Natural killer cell (primary cell): ENCODE measurements around the gene DNAJC15. TPM values are rescaled to one million over a fixed set of nuclear protein-coding genes. Genes with fewer than 3 reads are reported as not detected.

ENCODE experiments used
- ATAC-seq, 3 donors: fragments of 150-1000 bp in 2 of 3; fragments of 200-7000 bp in 1 of 3; cut with Tn5 transposase; 1 replicate in 1 of 3; 2 replicates in 2 of 3; pipeline ENCODE4 v1.10.0; 2021; ENCODE audit warnings: mild to moderate bottlenecking in 2 of 3, moderate library complexity in 2 of 3
- DNase-seq, 2 donors: peaks; one replicate each; pipeline versions ENCODE4 v3.0.0 to v3.0.0-alpha.2; 2013 to 2021; ENCODE audit warnings: mixed read lengths in 1 of 2
- H3K27ac ChIP-seq: one replicate; pipeline ENCODE4 v1.5.1; 2013; ENCODE audit warnings: mild to moderate bottlenecking, low read length
- H3K27me3 ChIP-seq: one replicate; pipeline ENCODE4 v1.6.1; 2013; ENCODE audit warnings: low read length; ENCODE audit not compliant: control insufficient read depth, insufficient read depth
- H3K36me3 ChIP-seq: one replicate; pipeline ENCODE4 v1.6.1; 2013; ENCODE audit warnings: low read length; ENCODE audit not compliant: control insufficient read depth, insufficient read depth
- H3K4me1 ChIP-seq: one replicate; pipeline ENCODE4 v1.6.1; 2013; ENCODE audit warnings: low read length; ENCODE audit not compliant: control insufficient read depth, insufficient read depth
- H3K4me3 ChIP-seq: one replicate; pipeline ENCODE4 v1.5.1; 2013; ENCODE audit warnings: low read length
- H3K9me3 ChIP-seq: one replicate; pipeline ENCODE4 v1.6.1; 2013; ENCODE audit warnings: low read length; ENCODE audit not compliant: control insufficient read depth, insufficient read depth
- H3K27ac Mint-ChIP-seq, 2 donors: one replicate each; pipeline ENCODE4 v1.8.0; 2022; ENCODE audit warnings: mild to moderate bottlenecking in 2 of 2, mixed read lengths in 2 of 2, moderate library complexity in 1 of 2
- H3K27me3 Mint-ChIP-seq, 2 donors: one replicate each; pipeline ENCODE4 v1.8.0; 2022; ENCODE audit warnings: low read depth in 2 of 2, mixed read lengths in 2 of 2
- H3K36me3 Mint-ChIP-seq: one replicate; pipeline ENCODE4 v1.8.0; 2022; ENCODE audit warnings: mixed read lengths
- H3K4me1 Mint-ChIP-seq, 2 donors: one replicate each; pipeline ENCODE4 v1.8.0; 2022; ENCODE audit warnings: mixed read lengths in 2 of 2
- H3K4me3 Mint-ChIP-seq: one replicate; pipeline ENCODE4 v1.8.0; 2022; ENCODE audit warnings: mild to moderate bottlenecking, moderate library complexity, mixed read lengths
- H3K9me3 Mint-ChIP-seq, 2 donors: one replicate each; pipeline ENCODE4 v1.8.0; 2022; ENCODE audit warnings: mixed read lengths in 2 of 2
- WGBS: methylation state at CpG from one replicate; pipeline ENCODE4 v1.1.7; 2013; ENCODE audit warnings: missing lambda C conversion rate; ENCODE audit not compliant: insufficient coverage; 5-methylcytosine and 5-hydroxymethylcytosine counted together
- intact Hi-C: fragments of 100-400 bp; cut with micrococcal nuclease; formaldehyde crosslinking; loops from one replicate; pipeline ENCODE4 v1.14.2; 2022
- total RNA-seq, 4 donors: library from RNA; stranded (reverse); fragments of 120-200 nt in 1 of 4; gene quantifications; one replicate each; pipeline versions ENCODE4 v1.2.3 to v1.2.4, GENCODE V29; 2013 to 2022
- TF ChIP-seq, protein P1 (sequence below): fragments of 200-600 bp; IDR thresholded peaks from one replicate; pipeline ENCODE4 v1.8.0; 2022; ENCODE audit warnings: antibody characterized with exemption

Gene DNAJC15
- total RNA-seq, 3 donors from 2014 or later (not counting 1 experiment from before 2014, with no cell fraction given) = 7.7 to 10.0 (median 8.3) TPM

- Mint-ChIP-seq H3K27ac (no peak overlapping the region), H3K9me3 (no peaks in the 10 kb centered on the region), H3K36me3 (no peaks in the 10 kb centered on the region), H3K4me3 (no peak overlapping the region), H3K27me3 (no peaks in the 10 kb centered on the region), H3K4me1 (peaks cover 13 to 14% of the 10 kb centered on the region in 2 donors)
- 83% methylated on average over 20 of the region's 21 CpGs for WGBS
- H3K27me3 ChIP-seq = no peaks in the 10 kb centered on the region
- ATAC-seq (no peak), DNase-seq (no peak)
- H3K27ac ChIP-seq = no peak overlapping the region
- TF ChIP-seq, protein P1, sequence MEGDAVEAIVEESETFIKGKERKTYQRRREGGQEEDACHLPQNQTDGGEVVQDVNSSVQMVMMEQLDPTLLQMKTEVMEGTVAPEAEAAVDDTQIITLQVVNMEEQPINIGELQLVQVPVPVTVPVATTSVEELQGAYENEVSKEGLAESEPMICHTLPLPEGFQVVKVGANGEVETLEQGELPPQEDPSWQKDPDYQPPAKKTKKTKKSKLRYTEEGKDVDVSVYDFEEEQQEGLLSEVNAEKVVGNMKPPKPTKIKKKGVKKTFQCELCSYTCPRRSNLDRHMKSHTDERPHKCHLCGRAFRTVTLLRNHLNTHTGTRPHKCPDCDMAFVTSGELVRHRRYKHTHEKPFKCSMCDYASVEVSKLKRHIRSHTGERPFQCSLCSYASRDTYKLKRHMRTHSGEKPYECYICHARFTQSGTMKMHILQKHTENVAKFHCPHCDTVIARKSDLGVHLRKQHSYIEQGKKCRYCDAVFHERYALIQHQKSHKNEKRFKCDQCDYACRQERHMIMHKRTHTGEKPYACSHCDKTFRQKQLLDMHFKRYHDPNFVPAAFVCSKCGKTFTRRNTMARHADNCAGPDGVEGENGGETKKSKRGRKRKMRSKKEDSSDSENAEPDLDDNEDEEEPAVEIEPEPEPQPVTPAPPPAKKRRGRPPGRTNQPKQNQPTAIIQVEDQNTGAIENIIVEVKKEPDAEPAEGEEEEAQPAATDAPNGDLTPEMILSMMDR = no peak
- intact Hi-C loops = no loop called here
- H3K4me1 ChIP-seq = peaks cover 4% of the 10 kb centered on the region
- H3K9me3 ChIP-seq = no peaks in the 10 kb centered on the region
- H3K4me3 ChIP-seq = no peak overlapping the region
- no peaks in the 10 kb centered on the region for H3K36me3 ChIP-seq
Observed at GRCh38 chr13:43128504-43128961, 105.1 kb downstream of the DNAJC15 start.

DNA sequence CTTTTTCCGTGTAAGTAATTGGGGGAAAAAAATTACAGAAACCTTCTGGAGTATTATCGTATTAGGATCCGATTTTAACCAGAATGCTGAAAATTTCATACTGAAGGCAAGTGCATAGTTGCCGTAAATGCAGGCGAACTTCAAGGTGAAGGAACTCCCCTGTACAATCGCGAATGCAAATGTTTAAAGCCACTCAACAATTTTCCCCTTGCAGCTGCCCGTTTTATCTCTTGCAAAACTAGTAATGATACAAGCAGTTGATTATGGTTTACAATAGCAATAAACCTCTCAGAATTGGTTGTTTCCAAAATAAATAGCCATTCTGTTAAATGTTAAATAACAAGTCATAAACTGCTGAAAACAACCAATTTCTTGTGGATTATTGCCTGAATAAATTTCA is 105.7 kb downstream of the DNAJC15 start:
- Histone ChIP-seq H3K4me3 (no peak overlapping the region), H3K9me3 (no peaks in the 10 kb centered on the region), H3K36me3 (no peaks in the 10 kb centered on the region), H3K27ac (no peak overlapping the region), H3K4me1 (peaks cover 4% of the 10 kb centered on the region), H3K27me3 (no peaks in the 10 kb centered on the region)
- TF ChIP-seq, protein P1 = no peak
- Mint-ChIP-seq H3K4me1 (peaks cover 13 to 14% of the 10 kb centered on the region in 2 donors), H3K9me3 (no peaks in the 10 kb centered on the region), H3K4me3 (no peak overlapping the region), H3K27me3 (peaks cover 0 to 3% of the 10 kb centered on the region in 2 donors), H3K36me3 (no peaks in the 10 kb centered on the region), H3K27ac (no peak overlapping the region)
- ATAC-seq = no peak
- WGBS = 88% methylated on average over 8 of the region's 8 CpGs
- DNase-seq = no peak
- intact Hi-C loops = no loop called here

DNA sequence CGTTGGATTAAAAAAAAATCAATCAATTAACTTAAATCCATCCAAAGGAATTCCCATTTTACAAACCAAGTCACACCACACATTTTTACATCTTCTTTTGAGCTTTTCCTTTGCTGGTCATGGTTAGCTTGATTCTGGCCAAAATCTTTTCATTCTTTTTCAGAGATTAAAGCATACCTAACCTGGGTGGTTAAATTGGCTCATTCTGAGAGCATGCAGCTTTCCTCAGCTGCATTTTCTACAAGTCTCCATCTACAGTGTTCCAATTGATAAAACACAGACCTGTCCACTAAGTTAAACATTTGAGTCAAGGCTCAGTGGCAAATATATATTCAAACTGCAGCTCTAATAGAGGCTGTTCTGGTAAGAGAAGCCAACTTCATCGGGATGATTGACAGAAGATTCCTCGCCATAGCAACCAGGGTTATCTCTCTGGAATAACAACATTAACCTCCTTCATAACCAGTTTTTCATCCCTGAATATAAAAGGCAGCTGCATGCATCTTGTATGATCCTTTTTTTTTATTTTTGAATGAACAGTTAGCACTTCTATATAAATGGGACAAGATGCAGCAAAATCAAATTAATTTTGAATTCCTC is 106.2 kb downstream of the DNAJC15 start:
- H3K36me3 Mint-ChIP-seq = no peaks in the 10 kb centered on the region
- TF ChIP-seq, protein P1 = no peak
- H3K4me3 Mint-ChIP-seq = no peak overlapping the region
- Histone ChIP-seq H3K27ac (no peak overlapping the region), H3K27me3 (no peaks in the 10 kb centered on the region), H3K4me1 (peaks cover 4% of the 10 kb centered on the region), H3K36me3 (no peaks in the 10 kb centered on the region), H3K4me3 (no peak overlapping the region), H3K9me3 (no peaks in the 10 kb centered on the region)
- intact Hi-C loops = no loop called here
- WGBS = 97% methylated on average over 3 of the region's 3 CpGs
- no peak overlapping the region for H3K27ac Mint-ChIP-seq
- no peaks in the 10 kb centered on the region for H3K9me3 Mint-ChIP-seq
- peaks cover 13 to 14% of the 10 kb centered on the region in 2 donors for H3K4me1 Mint-ChIP-seq
- DNase-seq = no peak
- peaks cover 0 to 3% of the 10 kb centered on the region in 2 donors for H3K27me3 Mint-ChIP-seq
- no peak for ATAC-seq

DNA sequence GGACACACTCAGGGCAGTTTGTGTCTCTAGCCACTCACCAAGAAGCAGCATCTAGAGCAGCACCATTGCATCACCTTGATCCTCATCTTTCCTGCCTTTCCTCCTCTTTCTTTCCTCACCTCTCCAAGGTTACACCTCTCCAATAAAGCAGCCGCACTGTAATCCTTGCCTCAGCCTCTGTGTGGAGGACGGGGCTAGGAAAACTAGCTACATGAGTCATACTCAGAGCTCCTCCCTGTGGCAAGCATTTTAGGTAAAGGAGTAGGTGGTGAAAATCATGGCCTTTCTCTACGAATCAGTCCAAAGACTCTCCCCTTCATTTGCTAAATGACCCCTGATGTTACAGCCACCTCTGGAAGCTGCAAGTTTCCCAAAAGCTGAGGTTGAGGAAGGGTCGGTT is 108.9 kb downstream of the DNAJC15 start:
- Mint-ChIP-seq H3K27ac (no peak overlapping the region), H3K36me3 (no peaks in the 10 kb centered on the region), H3K4me3 (no peak overlapping the region), H3K4me1 (peaks cover 13 to 14% of the 10 kb centered on the region in 2 donors), H3K27me3 (peaks cover 0 to 7% of the 10 kb centered on the region in 2 donors), H3K9me3 (no peaks in the 10 kb centered on the region)
- Histone ChIP-seq H3K36me3 (no peaks in the 10 kb centered on the region), H3K4me1 (peaks cover 4% of the 10 kb centered on the region), H3K4me3 (no peak overlapping the region), H3K9me3 (no peaks in the 10 kb centered on the region), H3K27ac (no peak overlapping the region), H3K27me3 (no peaks in the 10 kb centered on the region)
- intact Hi-C loops = no loop called here
- WGBS = 88% methylated on average over 2 of the region's 4 CpGs
- DNase-seq (peak in 1 of 2 donors; percentile 29), ATAC-seq (no peak)
- TF ChIP-seq, protein P1 = no peak
